Activated CD8-positive, alpha-beta memory T cell treated with anti-CD3 and anti-CD28 coated beads for 4 hours (primary cell): Measurements from ENCODE around the gene TCF7.

ENCODE experiments used
- DNase-seq, 2 donors: peaks; one replicate each; pipeline ENCODE4 v3.0.0-alpha.2; 2020; ENCODE audit warnings: low read depth in 2 of 2

The TCF7 gene

GRCh38 chr5:134113902-134114875 lies at the start of gene TCF7:
TCF7 (plus strand) TSS chr5:134114681; CDS start chr5:134114907, 226 bp downstream.
- DNase-seq: peak; percentile 46 to 53

GRCh38 chr5:134069553-134069952 lies 44.9 kb upstream of the TCF7 start:
- no peak for DNase-seq

GRCh38 chr5:134070725-134071613 lies 43.5 kb upstream of the TCF7 start:
- DNase-seq: no peak

- no peak for DNase-seq
These were observed 42.8 kb upstream of the TCF7 start for GRCh38 chr5:134071614-134072207.

GRCh38 chr5:134072471-134073210 lies 41.8 kb upstream of the TCF7 start:
- DNase-seq: no peak

- no peak for DNase-seq
These were observed 41.1 kb upstream of the TCF7 start for GRCh38 chr5:134073404-134073803.

GRCh38 chr5:134075102-134075501 lies 39.4 kb upstream of the TCF7 start:
- no peak for DNase-seq

- no peak for DNase-seq
These were observed 36.4 kb upstream of the TCF7 start for GRCh38 chr5:134077926-134078580.

- DNase-seq: peak; percentile 46 to 61
These were observed 34.5 kb upstream of the TCF7 start for GRCh38 chr5:134079748-134080581.

GRCh38 chr5:134082264-134082992 lies 32.1 kb upstream of the TCF7 start:
- DNase-seq: no peak

- DNase-seq: no peak
These were observed 31.0 kb upstream of the TCF7 start for GRCh38 chr5:134083517-134083916.

GRCh38 chr5:134084022-134084565 lies 30.4 kb upstream of the TCF7 start:
- DNase-seq: no peak

- no peak for DNase-seq
These were observed 29.9 kb upstream of the TCF7 start for GRCh38 chr5:134084570-134084969.

- DNase-seq: no peak
These were observed 29.1 kb upstream of the TCF7 start for GRCh38 chr5:134085411-134085810.

GRCh38 chr5:134086225-134086942 lies 28.1 kb upstream of the TCF7 start:
- no peak for DNase-seq

- peak; percentile 51 to 78 for DNase-seq
These were observed 27.6 kb upstream of the TCF7 start for GRCh38 chr5:134086943-134087305.

- no peak for DNase-seq
These were observed 26.2 kb upstream of the TCF7 start for GRCh38 chr5:134088291-134088690.

GRCh38 chr5:134088994-134089560 lies 25.4 kb upstream of the TCF7 start:
- DNase-seq: no peak
